GM23338 (cell line): ENCODE measurements around the gene JARID2. TPM values are rescaled to one million over a fixed set of nuclear protein-coding genes. Genes with fewer than 3 reads are reported as not detected.

Experiments
- ATAC-seq: fragments of 200-7000 bp; cut with Tn5 transposase; 3 replicates; pipeline ENCODE4 v1.9.1; 2020
- DNase-seq: peaks from one replicate; pipeline ENCODE4 v3.0.0-alpha.2; 2015; ENCODE audit warnings: low spot score
- H2AFZ ChIP-seq: fragments of 200-600 bp; sonication (generic); 2 replicates; pipeline ENCODE4 v1.8.0; 2016; ENCODE audit warnings: antibody characterized with exemption, mild to moderate bottlenecking, moderate library complexity
- H3F3A ChIP-seq: fragments of 200-600 bp; sonication (generic); replicated peaks from 2 replicates; pipeline ENCODE4 v1.8.0; 2017; ENCODE audit warnings: antibody characterized with exemption, mixed run types, low read depth
- H3K27ac ChIP-seq: fragments of 200-600 bp; sonication (generic); 2 replicates; pipeline ENCODE4 v1.6.1; 2016; ENCODE audit warnings: low read depth
- H3K27me3 ChIP-seq: fragments of 200-600 bp; sonication (generic); 2 replicates; pipeline ENCODE4 v1.8.0; 2016; ENCODE audit warnings: mild to moderate bottlenecking, mixed run types, moderate library complexity; ENCODE audit not compliant: insufficient read depth
- H3K36me3 ChIP-seq: fragments of 200-600 bp; sonication (generic); 2 replicates; pipeline ENCODE4 v1.8.0; 2016; ENCODE audit warnings: mild to moderate bottlenecking; ENCODE audit not compliant: insufficient read depth
- H3K4me1 ChIP-seq: fragments of 200-600 bp; sonication (generic); 2 replicates; pipeline ENCODE4 v1.8.0; 2016; ENCODE audit warnings: mild to moderate bottlenecking, moderate library complexity; ENCODE audit not compliant: insufficient read depth
- H3K4me2 ChIP-seq: fragments of 200-600 bp; sonication (generic); 2 replicates; pipeline ENCODE4 v1.7.1; 2017; ENCODE audit warnings: mixed run types
- H3K4me3 ChIP-seq: fragments of 200-600 bp; sonication (generic); 2 replicates; pipeline ENCODE4 v1.6.1; 2016; ENCODE audit warnings: mixed run types
- H3K79me2 ChIP-seq: fragments of 200-600 bp; sonication (generic); replicated peaks from 2 replicates; pipeline ENCODE4 v1.8.0; 2017; ENCODE audit warnings: mild to moderate bottlenecking; ENCODE audit not compliant: insufficient read depth
- H3K9me2 ChIP-seq: fragments of 200-600 bp; sonication (generic); 2 replicates; pipeline ENCODE4 v1.8.0; 2017; ENCODE audit not compliant: insufficient read depth
- H4K20me1 ChIP-seq: fragments of 200-600 bp; sonication (generic); replicated peaks from 2 replicates; pipeline ENCODE4 v1.8.0; 2017; ENCODE audit warnings: mild to moderate bottlenecking; ENCODE audit not compliant: insufficient read depth
- H3K27ac Mint-ChIP-seq: 2 replicates; pipeline ENCODE4 v1.8.0; 2020; ENCODE audit warnings: inconsistent platforms, mild to moderate bottlenecking, moderate library complexity, mixed read lengths
- H3K27me3 Mint-ChIP-seq: 3 replicates; pipeline ENCODE4 v1.8.0; 2022; ENCODE audit warnings: low read depth, mild to moderate bottlenecking, moderate library complexity, mixed read lengths, inconsistent platforms; ENCODE audit not compliant: insufficient read depth, poor library complexity
- H3K36me3 Mint-ChIP-seq: 3 replicates; pipeline ENCODE4 v1.8.0; 2021; ENCODE audit warnings: low read depth, mild to moderate bottlenecking, inconsistent platforms, moderate library complexity, mixed read lengths
- H3K4me1 Mint-ChIP-seq: 3 replicates; pipeline ENCODE4 v1.8.0; 2020; ENCODE audit warnings: mild to moderate bottlenecking, inconsistent platforms, mixed read lengths
- H3K4me3 Mint-ChIP-seq: 3 replicates; pipeline ENCODE4 v1.8.0; 2021; ENCODE audit warnings: moderate library complexity, mild to moderate bottlenecking, inconsistent platforms, mixed read lengths
- H3K9me3 Mint-ChIP-seq: 3 replicates; pipeline ENCODE4 v1.8.0; 2020; ENCODE audit warnings: moderate library complexity, mild to moderate bottlenecking, inconsistent platforms, mixed read lengths
- ETS1 ChIP-seq: IDR thresholded peaks from 2 replicates; pipeline ENCODE4 v1.6.1; 2016; ENCODE audit warnings: antibody characterized with exemption
- POLR2AphosphoS5 ChIP-seq: IDR thresholded peaks from 2 replicates; pipeline ENCODE4 v1.6.1; 2016; ENCODE audit warnings: antibody characterized with exemption, low read depth
- REST ChIP-seq: IDR thresholded peaks from one replicate; pipeline ENCODE4 v1.6.1; 2018; ENCODE audit warnings: antibody characterized with exemption; ENCODE audit not compliant: unreplicated experiment
- ZNF331 ChIP-seq: fragments of 250-450 bp; sonication (Bioruptor Pico); IDR thresholded peaks from 2 replicates; pipeline ENCODE4 v1.5.0; 2020; ENCODE audit warnings: low read depth, mild to moderate bottlenecking, moderate library complexity
- polyA plus RNA-seq: library from polyadenylated mRNA; unstranded; fragments of >200 nt; fragmentation: Nextera tagmentation; extraction: Ambion mirVana; gene quantifications from 2 replicates; pipeline ENCODE4 v1.2.1, GENCODE V29; 2016
- total RNA-seq: library from RNA; depleted of rRNA; stranded (reverse); fragments of >200 nt; shearing (Covaris generic); gene quantifications from 2 replicates; pipeline ENCODE4 v1.2.3, GENCODE V29; 2014

The JARID2 gene
- total and polyA plus RNA-seq, 2 experiments from 2014 or later, result 92.8 to 196 TPM

- Mint-ChIP-seq H3K4me1 (peaks cover 93% of the 10 kb centered on the region), H3K4me3 (no peak overlapping the region), H3K27ac (no peak overlapping the region; the same call in 1 of the 2 replicates), H3K36me3 (no peaks in the 10 kb centered on the region; the same call in 2 of the 3 replicates), H3K9me3 (no peaks in the 10 kb centered on the region; the same call in 1 of the 3 replicates), H3K27me3 (peaks cover 56% of the 10 kb centered on the region)
- peaks cover 9% of the 10 kb centered on the region; the same call in 1 of the 2 replicates for H3F3A ChIP-seq
- ATAC-seq (no peak), DNase-seq (no peak)
- no peak for TF ChIP-seq REST
- TF ChIP-seq ETS1, result no peak
- TF ChIP-seq ZNF331 (CRISPR knock-in tag), result no peak
- H3K4me1 ChIP-seq, result peaks cover 92% of the 10 kb centered on the region
- H4K20me1 ChIP-seq, result peaks cover 93% of the 10 kb centered on the region
- H3K79me2 ChIP-seq, result peaks cover 100% of the 10 kb centered on the region
- no peak overlapping the region for H2AFZ ChIP-seq
- H3K4me2 ChIP-seq, result 0 out of 2 replicates have a peak overlapping the region, but pooled peaks have one; percentile 42
- H3K27me3 ChIP-seq, result no peaks in the 10 kb centered on the region
- no peak overlapping the region for H3K4me3 ChIP-seq
- H3K36me3 ChIP-seq, result peaks cover 5% of the 10 kb centered on the region; the same call in 1 of the 2 replicates
- no peak overlapping the region for H3K27ac ChIP-seq
- H3K9me2 ChIP-seq, result no peaks in the 10 kb centered on the region
Observed at GRCh38 chr6:15441981-15442380, 196.1 kb downstream of the JARID2 start.

- Histone ChIP-seq H4K20me1 (peaks cover 93% of the 10 kb centered on the region), H3K9me2 (no peaks in the 10 kb centered on the region), H3F3A (peaks cover 9% of the 10 kb centered on the region; the same call in 1 of the 2 replicates), H3K27me3 (no peaks in the 10 kb centered on the region), H3K4me1 (peaks cover 92% of the 10 kb centered on the region), H3K36me3 (peaks cover 5% of the 10 kb centered on the region; the same call in 1 of the 2 replicates), H3K27ac (no peak overlapping the region), H2AFZ (no peak overlapping the region), H3K4me3 (no peak overlapping the region), H3K4me2 (peak overlapping the region; percentile 42; the same call in 1 of the 2 replicates), H3K79me2 (peaks cover 100% of the 10 kb centered on the region)
- no peak for DNase-seq
- Mint-ChIP-seq H3K36me3 (no peaks in the 10 kb centered on the region; the same call in 2 of the 3 replicates), H3K4me3 (no peak overlapping the region), H3K27ac (peak overlapping the region; percentile 3; the same call in 1 of the 2 replicates), H3K4me1 (peaks cover 93% of the 10 kb centered on the region), H3K9me3 (no peaks in the 10 kb centered on the region; the same call in 1 of the 3 replicates), H3K27me3 (peaks cover 55% of the 10 kb centered on the region)
- ATAC-seq, result no peak
- TF ChIP-seq POLR2AphosphoS5, result 0 out of 2 replicates have a peak, but pooled peaks have one; percentile 3
- no peak for TF ChIP-seq ETS1
Observed at GRCh38 chr6:15442467-15442866, 196.6 kb downstream of the JARID2 start.
